ENCODE data around the gene SNX3. TPM values are rescaled to one million over a fixed set of nuclear protein-coding genes. Genes with fewer than 3 reads are reported as not detected.

Gene SNX3
- total RNA-seq, 1 experiment from 2014 or later: 104 TPM

GRCh38 chr6:108187519-108187918 lies 73.3 kb downstream of the SNX3 start:
- ChIA-PET CTCF (no interaction called here), POLR2A (ENCODE audit: low non-redundant PET) (no interaction called here)
- H3K27ac ChIP-seq (ENCODE audit: low read depth, low read length, poor library complexity, severe bottlenecking): no peak overlapping the region
- peaks cover 10% of the 10 kb centered on the region for H3K27me3 ChIP-seq (replicated peaks; ENCODE audit: insufficient read depth, low read depth, low read length, poor library complexity)
- H3K36me3 ChIP-seq (ENCODE audit: insufficient read depth, low read length, poor library complexity, severe bottlenecking): no peaks in the 10 kb centered on the region
- DNase-seq (ENCODE audit: low spot score): no peak
- no peaks in the 10 kb centered on the region for H3K9me3 ChIP-seq (ENCODE audit: low read depth, low read length, poor library complexity, severe bottlenecking)
- TF ChIP-seq EZH2 (IDR thresholded peaks at IDR 0.05; ENCODE audit: borderline replicate concordance, low read depth, low read length, poor library complexity, severe bottlenecking): no peak
- TF ChIP-seq, protein P1, sequence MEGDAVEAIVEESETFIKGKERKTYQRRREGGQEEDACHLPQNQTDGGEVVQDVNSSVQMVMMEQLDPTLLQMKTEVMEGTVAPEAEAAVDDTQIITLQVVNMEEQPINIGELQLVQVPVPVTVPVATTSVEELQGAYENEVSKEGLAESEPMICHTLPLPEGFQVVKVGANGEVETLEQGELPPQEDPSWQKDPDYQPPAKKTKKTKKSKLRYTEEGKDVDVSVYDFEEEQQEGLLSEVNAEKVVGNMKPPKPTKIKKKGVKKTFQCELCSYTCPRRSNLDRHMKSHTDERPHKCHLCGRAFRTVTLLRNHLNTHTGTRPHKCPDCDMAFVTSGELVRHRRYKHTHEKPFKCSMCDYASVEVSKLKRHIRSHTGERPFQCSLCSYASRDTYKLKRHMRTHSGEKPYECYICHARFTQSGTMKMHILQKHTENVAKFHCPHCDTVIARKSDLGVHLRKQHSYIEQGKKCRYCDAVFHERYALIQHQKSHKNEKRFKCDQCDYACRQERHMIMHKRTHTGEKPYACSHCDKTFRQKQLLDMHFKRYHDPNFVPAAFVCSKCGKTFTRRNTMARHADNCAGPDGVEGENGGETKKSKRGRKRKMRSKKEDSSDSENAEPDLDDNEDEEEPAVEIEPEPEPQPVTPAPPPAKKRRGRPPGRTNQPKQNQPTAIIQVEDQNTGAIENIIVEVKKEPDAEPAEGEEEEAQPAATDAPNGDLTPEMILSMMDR (conservative IDR thresholded peaks at IDR 0.05; ENCODE audit: low read depth, low read length): no peak
- BruUV-seq (replicated peaks): no TSS peak
- H3K4me1 ChIP-seq (ENCODE audit: insufficient read depth, low read length, poor library complexity, severe bottlenecking): no peaks in the 10 kb centered on the region
- intact Hi-C loops (cut with micrococcal nuclease; ENCODE audit: unreplicated experiment): no loop called here
- no peak overlapping the region for H3K4me3 ChIP-seq (ENCODE audit: low read depth, low read length, poor library complexity, severe bottlenecking)

GRCh38 chr6:108186226-108186625 lies 74.6 kb downstream of the SNX3 start:
- H3K27ac ChIP-seq (ENCODE audit: low read depth, low read length, poor library complexity, severe bottlenecking): no peak overlapping the region
- ChIA-PET POLR2A (ENCODE audit: low non-redundant PET) (no interaction called here), CTCF (interaction anchor here (0.5 kb wide), 1 partner anchor 144 kb away, joined by 8 read pairs; no protein-coding TSS in a partner anchor)
- no peak overlapping the region for H3K4me3 ChIP-seq (ENCODE audit: low read depth, low read length, poor library complexity, severe bottlenecking)
- peaks cover 10% of the 10 kb centered on the region for H3K27me3 ChIP-seq (replicated peaks; ENCODE audit: insufficient read depth, low read depth, low read length, poor library complexity)
- no peaks in the 10 kb centered on the region for H3K4me1 ChIP-seq (ENCODE audit: insufficient read depth, low read length, poor library complexity, severe bottlenecking)
- DNase-seq (ENCODE audit: low spot score): no peak
- no peaks in the 10 kb centered on the region for H3K9me3 ChIP-seq (ENCODE audit: low read depth, low read length, poor library complexity, severe bottlenecking)
- no peaks in the 10 kb centered on the region for H3K36me3 ChIP-seq (ENCODE audit: insufficient read depth, low read length, poor library complexity, severe bottlenecking)
- intact Hi-C loops (cut with micrococcal nuclease; ENCODE audit: unreplicated experiment): no loop called here
- TF ChIP-seq EZH2 (IDR thresholded peaks at IDR 0.05; ENCODE audit: borderline replicate concordance, low read depth, low read length, poor library complexity, severe bottlenecking): no peak
- TF ChIP-seq, protein P1 (conservative IDR thresholded peaks at IDR 0.05; ENCODE audit: low read depth, low read length): no peak
- BruUV-seq (replicated peaks): no TSS peak

DNA sequence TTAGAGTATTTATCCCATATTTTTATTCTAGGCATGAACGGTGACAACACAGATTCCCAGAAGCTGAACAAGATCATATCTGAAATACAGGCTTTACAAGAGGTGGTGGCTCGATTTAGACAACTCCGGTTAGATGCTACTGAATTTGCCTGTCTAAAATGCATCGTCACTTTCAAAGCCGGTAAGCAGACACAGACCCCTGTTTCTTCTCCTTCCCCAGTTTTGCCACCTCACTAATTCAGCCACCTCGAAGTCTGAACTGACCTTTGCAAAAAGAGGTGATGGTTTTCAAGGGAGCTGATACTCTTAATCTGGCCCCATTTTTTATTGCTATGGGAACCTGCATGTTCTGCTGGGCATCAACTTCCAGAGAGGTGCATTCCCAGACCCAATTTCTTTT lies 80.1 kb downstream of the SNX3 start:
- DNase-seq (ENCODE audit: low spot score): no peak
- H3K9me3 ChIP-seq (ENCODE audit: low read depth, low read length, poor library complexity, severe bottlenecking): no peaks in the 10 kb centered on the region
- ChIA-PET CTCF (no interaction called here), POLR2A (ENCODE audit: low non-redundant PET) (no interaction called here)
- TF ChIP-seq, protein P1 (conservative IDR thresholded peaks at IDR 0.05; ENCODE audit: low read depth, low read length): no peak
- no peak for TF ChIP-seq EZH2 (IDR thresholded peaks at IDR 0.05; ENCODE audit: borderline replicate concordance, low read depth, low read length, poor library complexity, severe bottlenecking)
- no peaks in the 10 kb centered on the region for H3K36me3 ChIP-seq (ENCODE audit: insufficient read depth, low read length, poor library complexity, severe bottlenecking)
- no peak overlapping the region for H3K27ac ChIP-seq (ENCODE audit: low read depth, low read length, poor library complexity, severe bottlenecking)
- H3K4me3 ChIP-seq (ENCODE audit: low read depth, low read length, poor library complexity, severe bottlenecking): no peak overlapping the region
- intact Hi-C loops (cut with micrococcal nuclease; ENCODE audit: unreplicated experiment): no loop called here
- H3K27me3 ChIP-seq (replicated peaks; ENCODE audit: insufficient read depth, low read depth, low read length, poor library complexity): peaks cover 46% of the 10 kb centered on the region
- peaks cover 6% of the 10 kb centered on the region for H3K4me1 ChIP-seq (ENCODE audit: insufficient read depth, low read length, poor library complexity, severe bottlenecking)
- BruUV-seq (replicated peaks): no TSS peak

Measured in A673 (cell line).